Transverse colon (tissue), 3 donors: ENCODE data around the gene METRNL.

ENCODE experiments used
- POLR2A ChIP-seq: fragments of 450-650 bp; IDR thresholded peaks from one replicate; pipeline ENCODE4 v1.6.1; 2016; ENCODE audit warnings: antibody characterized with exemption, mild to moderate bottlenecking, moderate library complexity
- TF ChIP-seq, protein P1 (sequence below), 5 experiments: fragments of 200-600 bp in 3 of 5; fragments of 450-650 bp in 2 of 5; sonication (generic) in 3 of 5; IDR thresholded peaks; 1 replicate in 2 of 5; 2 replicates in 3 of 5; pipeline ENCODE4 v1.5.1; 2016 to 2017; ENCODE audit warnings: antibody characterized with exemption in 5 of 5, inconsistent platforms in 3 of 5, mild to moderate bottlenecking in 2 of 5, moderate library complexity in 1 of 5

DNA sequence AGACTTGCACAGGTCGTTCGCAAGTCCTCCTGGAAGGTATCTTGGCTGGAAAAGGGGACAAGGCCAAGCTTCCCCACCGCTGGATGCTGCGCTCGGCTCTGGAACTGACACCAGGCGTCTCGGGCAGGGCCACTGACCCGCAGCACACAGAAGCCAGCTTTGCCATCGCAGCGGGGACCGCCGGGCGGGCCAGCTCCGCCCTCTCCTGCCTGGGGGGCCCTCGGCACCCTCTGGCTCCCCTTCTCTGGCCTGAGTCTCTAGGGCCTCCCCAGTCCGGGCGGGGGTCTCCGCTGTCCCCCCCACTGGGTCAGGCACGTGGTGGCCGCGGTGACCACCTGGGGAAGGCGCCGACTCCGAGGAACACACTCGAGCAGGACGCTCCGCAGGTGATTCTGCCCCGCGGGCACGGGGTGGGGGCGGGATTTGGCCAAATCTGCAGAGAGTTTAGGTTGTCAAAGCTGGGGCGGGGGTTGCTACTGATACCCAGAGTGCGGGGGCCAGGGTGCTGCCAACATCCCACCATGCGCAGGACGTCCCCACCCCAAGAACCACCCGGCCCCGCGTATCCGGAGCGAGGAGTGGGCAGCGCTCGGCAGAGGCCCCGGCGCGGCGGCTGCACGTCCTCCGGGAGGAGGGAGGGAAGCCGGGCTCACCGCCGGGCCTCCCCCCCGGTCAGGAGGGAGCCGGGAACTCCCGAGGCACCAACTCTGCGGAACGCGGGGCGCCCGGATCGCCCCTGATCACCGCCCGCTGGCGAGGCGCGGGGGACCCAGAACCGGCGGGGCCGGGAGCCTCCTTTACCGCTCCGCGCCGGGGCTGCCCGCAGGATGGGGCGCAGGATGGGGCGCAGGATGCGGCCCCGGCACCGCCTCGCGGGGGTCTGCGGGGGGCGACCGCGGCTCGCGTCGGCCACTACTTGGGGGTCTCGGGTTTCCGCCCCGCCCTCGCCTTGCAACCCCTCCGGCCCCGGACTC, 744 bp upstream of the METRNL start:
- TF ChIP-seq POLR2A: no peak
- TF ChIP-seq, protein P1, sequence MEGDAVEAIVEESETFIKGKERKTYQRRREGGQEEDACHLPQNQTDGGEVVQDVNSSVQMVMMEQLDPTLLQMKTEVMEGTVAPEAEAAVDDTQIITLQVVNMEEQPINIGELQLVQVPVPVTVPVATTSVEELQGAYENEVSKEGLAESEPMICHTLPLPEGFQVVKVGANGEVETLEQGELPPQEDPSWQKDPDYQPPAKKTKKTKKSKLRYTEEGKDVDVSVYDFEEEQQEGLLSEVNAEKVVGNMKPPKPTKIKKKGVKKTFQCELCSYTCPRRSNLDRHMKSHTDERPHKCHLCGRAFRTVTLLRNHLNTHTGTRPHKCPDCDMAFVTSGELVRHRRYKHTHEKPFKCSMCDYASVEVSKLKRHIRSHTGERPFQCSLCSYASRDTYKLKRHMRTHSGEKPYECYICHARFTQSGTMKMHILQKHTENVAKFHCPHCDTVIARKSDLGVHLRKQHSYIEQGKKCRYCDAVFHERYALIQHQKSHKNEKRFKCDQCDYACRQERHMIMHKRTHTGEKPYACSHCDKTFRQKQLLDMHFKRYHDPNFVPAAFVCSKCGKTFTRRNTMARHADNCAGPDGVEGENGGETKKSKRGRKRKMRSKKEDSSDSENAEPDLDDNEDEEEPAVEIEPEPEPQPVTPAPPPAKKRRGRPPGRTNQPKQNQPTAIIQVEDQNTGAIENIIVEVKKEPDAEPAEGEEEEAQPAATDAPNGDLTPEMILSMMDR (IDR thresholded peaks at IDR 0.05): no peak
